GM23338 (cell line): Measurements from ENCODE around the gene SLC7A6. TPM values are rescaled to one million over a fixed set of nuclear protein-coding genes. Genes with fewer than 3 reads are reported as not detected.

ENCODE experiments used
- ATAC-seq: fragments of 200-7000 bp; cut with Tn5 transposase; 3 replicates; pipeline ENCODE4 v1.9.1; 2020
- DNase-seq: peaks from one replicate; pipeline ENCODE4 v3.0.0-alpha.2; 2015; ENCODE audit warnings: low spot score
- H2AFZ ChIP-seq: fragments of 200-600 bp; sonication (generic); 2 replicates; pipeline ENCODE4 v1.8.0; 2016; ENCODE audit warnings: antibody characterized with exemption, mild to moderate bottlenecking, moderate library complexity
- H3F3A ChIP-seq: fragments of 200-600 bp; sonication (generic); replicated peaks from 2 replicates; pipeline ENCODE4 v1.8.0; 2017; ENCODE audit warnings: antibody characterized with exemption, mixed run types, low read depth
- H3K27ac ChIP-seq: fragments of 200-600 bp; sonication (generic); 2 replicates; pipeline ENCODE4 v1.6.1; 2016; ENCODE audit warnings: low read depth
- H3K27me3 ChIP-seq: fragments of 200-600 bp; sonication (generic); 2 replicates; pipeline ENCODE4 v1.8.0; 2016; ENCODE audit warnings: mild to moderate bottlenecking, mixed run types, moderate library complexity; ENCODE audit not compliant: insufficient read depth
- H3K36me3 ChIP-seq: fragments of 200-600 bp; sonication (generic); 2 replicates; pipeline ENCODE4 v1.8.0; 2016; ENCODE audit warnings: mild to moderate bottlenecking; ENCODE audit not compliant: insufficient read depth
- H3K4me1 ChIP-seq: fragments of 200-600 bp; sonication (generic); 2 replicates; pipeline ENCODE4 v1.8.0; 2016; ENCODE audit warnings: mild to moderate bottlenecking, moderate library complexity; ENCODE audit not compliant: insufficient read depth
- H3K4me2 ChIP-seq: fragments of 200-600 bp; sonication (generic); 2 replicates; pipeline ENCODE4 v1.7.1; 2017; ENCODE audit warnings: mixed run types
- H3K4me3 ChIP-seq: fragments of 200-600 bp; sonication (generic); 2 replicates; pipeline ENCODE4 v1.6.1; 2016; ENCODE audit warnings: mixed run types
- H3K79me2 ChIP-seq: fragments of 200-600 bp; sonication (generic); replicated peaks from 2 replicates; pipeline ENCODE4 v1.8.0; 2017; ENCODE audit warnings: mild to moderate bottlenecking; ENCODE audit not compliant: insufficient read depth
- H3K9me2 ChIP-seq: fragments of 200-600 bp; sonication (generic); 2 replicates; pipeline ENCODE4 v1.8.0; 2017; ENCODE audit not compliant: insufficient read depth
- H4K20me1 ChIP-seq: fragments of 200-600 bp; sonication (generic); replicated peaks from 2 replicates; pipeline ENCODE4 v1.8.0; 2017; ENCODE audit warnings: mild to moderate bottlenecking; ENCODE audit not compliant: insufficient read depth
- H3K27ac Mint-ChIP-seq: 2 replicates; pipeline ENCODE4 v1.8.0; 2020; ENCODE audit warnings: inconsistent platforms, mild to moderate bottlenecking, moderate library complexity, mixed read lengths
- H3K27me3 Mint-ChIP-seq: 3 replicates; pipeline ENCODE4 v1.8.0; 2022; ENCODE audit warnings: low read depth, mild to moderate bottlenecking, moderate library complexity, mixed read lengths, inconsistent platforms; ENCODE audit not compliant: insufficient read depth, poor library complexity
- H3K36me3 Mint-ChIP-seq: 3 replicates; pipeline ENCODE4 v1.8.0; 2021; ENCODE audit warnings: low read depth, mild to moderate bottlenecking, inconsistent platforms, moderate library complexity, mixed read lengths
- H3K4me1 Mint-ChIP-seq: 3 replicates; pipeline ENCODE4 v1.8.0; 2020; ENCODE audit warnings: mild to moderate bottlenecking, inconsistent platforms, mixed read lengths
- H3K4me3 Mint-ChIP-seq: 3 replicates; pipeline ENCODE4 v1.8.0; 2021; ENCODE audit warnings: moderate library complexity, mild to moderate bottlenecking, inconsistent platforms, mixed read lengths
- H3K9me3 Mint-ChIP-seq: 3 replicates; pipeline ENCODE4 v1.8.0; 2020; ENCODE audit warnings: moderate library complexity, mild to moderate bottlenecking, inconsistent platforms, mixed read lengths
- CREB1 ChIP-seq: fragments of 250-450 bp; sonication (Bioruptor Pico); IDR thresholded peaks from 2 replicates; pipeline ENCODE4 v1.5.0; 2020; ENCODE audit warnings: low read depth, mild to moderate bottlenecking, moderate library complexity
- EZH2 ChIP-seq: fragments of 200-600 bp; sonication (generic); IDR thresholded peaks from one replicate; pipeline ENCODE4 v1.8.0; 2017; ENCODE audit warnings: antibody characterized with exemption, mild to moderate bottlenecking, low read depth; ENCODE audit not compliant: unreplicated experiment
- EZH2phosphoT487 ChIP-seq: fragments of 200-600 bp; sonication (generic); IDR thresholded peaks from one replicate; pipeline ENCODE4 v1.8.1; 2018; ENCODE audit warnings: antibody characterized with exemption; ENCODE audit not compliant: unreplicated experiment
- JUNB ChIP-seq: IDR thresholded peaks from one replicate; pipeline ENCODE4 v1.6.1; 2016; ENCODE audit warnings: antibody characterized with exemption; ENCODE audit not compliant: unreplicated experiment
- NANOG ChIP-seq: IDR thresholded peaks from 2 replicates; pipeline ENCODE4 v1.6.1; 2016; ENCODE audit warnings: antibody characterized with exemption, borderline replicate concordance
- POLR2AphosphoS5 ChIP-seq: IDR thresholded peaks from 2 replicates; pipeline ENCODE4 v1.6.1; 2016; ENCODE audit warnings: antibody characterized with exemption, low read depth
- STAT1 ChIP-seq: IDR thresholded peaks from one replicate; pipeline ENCODE4 v1.6.1; 2016; ENCODE audit warnings: antibody characterized with exemption; ENCODE audit not compliant: unreplicated experiment
- ZNF114 ChIP-seq: fragments of 250-450 bp; sonication (Bioruptor Pico); IDR thresholded peaks from 2 replicates; pipeline ENCODE4 v1.5.0; 2020; ENCODE audit warnings: mild to moderate bottlenecking, moderate library complexity
- ZNF331 ChIP-seq: fragments of 250-450 bp; sonication (Bioruptor Pico); IDR thresholded peaks from 2 replicates; pipeline ENCODE4 v1.5.0; 2020; ENCODE audit warnings: low read depth, mild to moderate bottlenecking, moderate library complexity
- polyA plus RNA-seq: library from polyadenylated mRNA; unstranded; fragments of >200 nt; fragmentation: Nextera tagmentation; extraction: Ambion mirVana; gene quantifications from 2 replicates; pipeline ENCODE4 v1.2.1, GENCODE V29; 2016
- total RNA-seq: library from RNA; depleted of rRNA; stranded (reverse); fragments of >200 nt; shearing (Covaris generic); gene quantifications from 2 replicates; pipeline ENCODE4 v1.2.3, GENCODE V29; 2014
- TF ChIP-seq, protein P1 (sequence below): IDR thresholded peaks from 2 replicates; pipeline ENCODE4 v1.6.1; 2016; ENCODE audit warnings: antibody characterized with exemption
- TF ChIP-seq, protein P2 (sequence below): IDR thresholded peaks from one replicate; pipeline ENCODE4 v1.6.1; 2018; ENCODE audit warnings: antibody characterized with exemption; ENCODE audit not compliant: unreplicated experiment
- TF ChIP-seq, protein P3 (sequence below), 2 experiments: fragments of 200-600 bp in 1 of 2; sonication (generic) in 1 of 2; conservative IDR thresholded peaks; 2 replicates each; pipeline versions ENCODE4 v1.5.1 to v1.6.1; 2016 to 2017; ENCODE audit warnings: antibody characterized with exemption in 2 of 2, low read depth in 2 of 2, mild to moderate bottlenecking in 2 of 2, moderate library complexity in 1 of 2

The SLC7A6 gene
- total and polyA plus RNA-seq, 2 experiments from 2014 or later, result 16.6 to 30.9 TPM

DNA sequence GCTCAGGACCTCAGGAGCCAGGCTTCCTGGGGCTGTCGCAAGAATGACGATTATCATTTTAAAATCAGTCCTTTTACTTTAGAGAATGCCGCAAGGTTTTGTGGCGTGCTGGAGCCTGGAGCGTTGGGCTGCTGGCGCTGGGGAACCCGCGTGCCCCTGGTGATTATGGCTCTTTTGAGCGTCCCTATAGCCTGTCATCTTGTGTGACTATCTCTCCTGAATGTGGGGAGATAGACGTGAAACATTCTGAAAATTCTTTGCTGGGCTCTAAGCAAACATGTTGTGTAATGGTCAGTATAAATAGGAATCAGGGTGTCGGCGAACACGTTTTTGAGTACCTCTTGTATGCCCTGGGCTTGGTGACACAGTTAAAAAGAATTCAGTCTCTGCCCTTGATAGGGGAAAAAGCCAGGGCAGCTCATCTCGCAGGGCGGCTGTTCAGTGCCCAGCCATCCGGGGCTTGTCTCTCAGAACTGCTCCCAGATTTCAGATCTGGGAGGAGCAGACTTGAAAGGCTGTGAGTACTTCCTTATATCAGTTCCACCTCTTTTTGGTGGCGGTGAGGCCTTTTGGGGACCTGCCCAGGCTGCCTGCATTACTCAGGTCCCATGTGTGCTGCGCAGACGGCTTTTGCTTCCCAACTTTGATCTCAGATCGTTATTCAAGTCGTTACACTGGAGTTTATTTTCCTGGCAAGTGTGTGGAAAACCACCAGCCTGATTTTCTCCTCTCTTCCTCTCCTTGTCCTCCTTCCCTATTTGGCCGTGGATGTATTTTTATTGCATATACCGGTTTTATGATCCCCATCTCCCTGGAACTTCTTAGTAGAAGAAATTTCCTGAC lies 973 bp downstream of the SLC7A6 start:
- peaks cover 20% of the 10 kb centered on the region for H3K4me1 ChIP-seq
- H3K79me2 ChIP-seq, result peaks cover 47% of the 10 kb centered on the region
- peaks cover 5% of the 10 kb centered on the region for H4K20me1 ChIP-seq
- peak overlapping the region; percentile 83 for H3K4me2 ChIP-seq
- H3K27me3 Mint-ChIP-seq, result peaks cover 29% of the 10 kb centered on the region
- H3K4me3 ChIP-seq, result peak overlapping the region; percentile 81
- H2AFZ ChIP-seq, result peak overlapping the region; percentile 97
- peak; percentile 6 for ATAC-seq
- H3K4me3 Mint-ChIP-seq, result peak overlapping the region; percentile 92
- no peak overlapping the region for H3K27ac Mint-ChIP-seq
- no peaks in the 10 kb centered on the region for H3K9me2 ChIP-seq
- H3K4me1 Mint-ChIP-seq, result peaks cover 28% of the 10 kb centered on the region
- TF ChIP-seq EZH2, result no peak
- no peak for TF ChIP-seq CREB1 (CRISPR knock-in tag)
- no peak for TF ChIP-seq NANOG
- TF ChIP-seq, protein P1, sequence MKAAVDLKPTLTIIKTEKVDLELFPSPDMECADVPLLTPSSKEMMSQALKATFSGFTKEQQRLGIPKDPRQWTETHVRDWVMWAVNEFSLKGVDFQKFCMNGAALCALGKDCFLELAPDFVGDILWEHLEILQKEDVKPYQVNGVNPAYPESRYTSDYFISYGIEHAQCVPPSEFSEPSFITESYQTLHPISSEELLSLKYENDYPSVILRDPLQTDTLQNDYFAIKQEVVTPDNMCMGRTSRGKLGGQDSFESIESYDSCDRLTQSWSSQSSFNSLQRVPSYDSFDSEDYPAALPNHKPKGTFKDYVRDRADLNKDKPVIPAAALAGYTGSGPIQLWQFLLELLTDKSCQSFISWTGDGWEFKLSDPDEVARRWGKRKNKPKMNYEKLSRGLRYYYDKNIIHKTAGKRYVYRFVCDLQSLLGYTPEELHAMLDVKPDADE, result no peak
- TF ChIP-seq, protein P2, sequence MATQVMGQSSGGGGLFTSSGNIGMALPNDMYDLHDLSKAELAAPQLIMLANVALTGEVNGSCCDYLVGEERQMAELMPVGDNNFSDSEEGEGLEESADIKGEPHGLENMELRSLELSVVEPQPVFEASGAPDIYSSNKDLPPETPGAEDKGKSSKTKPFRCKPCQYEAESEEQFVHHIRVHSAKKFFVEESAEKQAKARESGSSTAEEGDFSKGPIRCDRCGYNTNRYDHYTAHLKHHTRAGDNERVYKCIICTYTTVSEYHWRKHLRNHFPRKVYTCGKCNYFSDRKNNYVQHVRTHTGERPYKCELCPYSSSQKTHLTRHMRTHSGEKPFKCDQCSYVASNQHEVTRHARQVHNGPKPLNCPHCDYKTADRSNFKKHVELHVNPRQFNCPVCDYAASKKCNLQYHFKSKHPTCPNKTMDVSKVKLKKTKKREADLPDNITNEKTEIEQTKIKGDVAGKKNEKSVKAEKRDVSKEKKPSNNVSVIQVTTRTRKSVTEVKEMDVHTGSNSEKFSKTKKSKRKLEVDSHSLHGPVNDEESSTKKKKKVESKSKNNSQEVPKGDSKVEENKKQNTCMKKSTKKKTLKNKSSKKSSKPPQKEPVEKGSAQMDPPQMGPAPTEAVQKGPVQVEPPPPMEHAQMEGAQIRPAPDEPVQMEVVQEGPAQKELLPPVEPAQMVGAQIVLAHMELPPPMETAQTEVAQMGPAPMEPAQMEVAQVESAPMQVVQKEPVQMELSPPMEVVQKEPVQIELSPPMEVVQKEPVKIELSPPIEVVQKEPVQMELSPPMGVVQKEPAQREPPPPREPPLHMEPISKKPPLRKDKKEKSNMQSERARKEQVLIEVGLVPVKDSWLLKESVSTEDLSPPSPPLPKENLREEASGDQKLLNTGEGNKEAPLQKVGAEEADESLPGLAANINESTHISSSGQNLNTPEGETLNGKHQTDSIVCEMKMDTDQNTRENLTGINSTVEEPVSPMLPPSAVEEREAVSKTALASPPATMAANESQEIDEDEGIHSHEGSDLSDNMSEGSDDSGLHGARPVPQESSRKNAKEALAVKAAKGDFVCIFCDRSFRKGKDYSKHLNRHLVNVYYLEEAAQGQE, result no peak
- TF ChIP-seq, protein P3, sequence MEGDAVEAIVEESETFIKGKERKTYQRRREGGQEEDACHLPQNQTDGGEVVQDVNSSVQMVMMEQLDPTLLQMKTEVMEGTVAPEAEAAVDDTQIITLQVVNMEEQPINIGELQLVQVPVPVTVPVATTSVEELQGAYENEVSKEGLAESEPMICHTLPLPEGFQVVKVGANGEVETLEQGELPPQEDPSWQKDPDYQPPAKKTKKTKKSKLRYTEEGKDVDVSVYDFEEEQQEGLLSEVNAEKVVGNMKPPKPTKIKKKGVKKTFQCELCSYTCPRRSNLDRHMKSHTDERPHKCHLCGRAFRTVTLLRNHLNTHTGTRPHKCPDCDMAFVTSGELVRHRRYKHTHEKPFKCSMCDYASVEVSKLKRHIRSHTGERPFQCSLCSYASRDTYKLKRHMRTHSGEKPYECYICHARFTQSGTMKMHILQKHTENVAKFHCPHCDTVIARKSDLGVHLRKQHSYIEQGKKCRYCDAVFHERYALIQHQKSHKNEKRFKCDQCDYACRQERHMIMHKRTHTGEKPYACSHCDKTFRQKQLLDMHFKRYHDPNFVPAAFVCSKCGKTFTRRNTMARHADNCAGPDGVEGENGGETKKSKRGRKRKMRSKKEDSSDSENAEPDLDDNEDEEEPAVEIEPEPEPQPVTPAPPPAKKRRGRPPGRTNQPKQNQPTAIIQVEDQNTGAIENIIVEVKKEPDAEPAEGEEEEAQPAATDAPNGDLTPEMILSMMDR (conservative IDR thresholded peaks at IDR 0.05; ENCODE audit: low read depth in 2 of 2), result no peak
- no peak for TF ChIP-seq JUNB
- no peak for TF ChIP-seq STAT1
- no peak for TF ChIP-seq ZNF114 (CRISPR knock-in tag)
- no peak for TF ChIP-seq ZNF331 (CRISPR knock-in tag)
- TF ChIP-seq POLR2AphosphoS5, result no peak
- TF ChIP-seq EZH2phosphoT487, result no peak
- peak; percentile 46 for DNase-seq
- no peak overlapping the region for H3K27ac ChIP-seq
- no peaks in the 10 kb centered on the region for H3K36me3 ChIP-seq
- H3F3A ChIP-seq, result peaks cover 12% of the 10 kb centered on the region
- H3K9me3 Mint-ChIP-seq, result no peaks in the 10 kb centered on the region; the same call in 2 of the 3 replicates
- peaks cover 8% of the 10 kb centered on the region; the same call in 1 of the 2 replicates for H3K27me3 ChIP-seq
- H3K36me3 Mint-ChIP-seq, result no peaks in the 10 kb centered on the region; the same call in 2 of the 3 replicates
